GM19328 (cell line): ENCODE data around the gene HOMER3.

Source experiments
- ATAC-seq: cut with Tn5 transposase; IDR thresholded peaks from one replicate; pipeline ENCODE4 v1.9.1; 2021; ENCODE audit warnings: mild to moderate bottlenecking, moderate library complexity; ENCODE audit not compliant: unreplicated experiment

Gene HOMER3

GRCh38 chr19:18940769-18941627 lies at the start of gene HOMER3:
Gene HOMER3 (minus strand): TSS chr19:18941217. CDS start chr19:18938982, 2,235 bp downstream.
- no peak for ATAC-seq

DNA sequence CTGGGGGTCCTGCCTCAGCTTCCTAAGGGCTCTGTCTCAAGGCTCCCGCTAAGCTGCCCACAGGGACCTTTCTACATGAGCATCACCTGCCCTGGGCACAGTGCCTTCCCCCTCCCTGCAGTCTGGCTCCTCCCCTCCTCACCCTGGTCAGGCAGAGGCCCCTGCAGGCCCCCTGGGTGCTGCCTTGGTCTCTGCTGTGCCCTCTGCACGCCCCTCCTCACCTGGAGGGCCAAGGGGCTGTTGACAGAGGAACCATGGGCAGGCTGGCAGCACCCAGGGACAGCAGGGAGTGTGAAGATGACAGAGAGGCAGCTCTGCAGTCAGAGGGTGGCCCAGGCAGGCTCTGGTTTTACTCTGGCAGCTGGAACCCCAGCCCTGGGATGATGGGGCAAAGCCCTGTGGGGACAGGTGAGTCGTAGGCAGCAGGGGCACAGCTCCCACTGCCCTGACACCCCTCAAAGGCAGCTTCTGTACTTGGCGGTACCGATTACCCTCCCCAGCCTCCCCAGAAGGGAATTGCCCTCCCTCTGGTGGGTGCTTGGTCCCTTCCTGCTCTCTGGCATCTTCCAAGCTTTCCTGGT lies 49.2 kb upstream of the HOMER3 start:
- ATAC-seq, result no peak

DNA sequence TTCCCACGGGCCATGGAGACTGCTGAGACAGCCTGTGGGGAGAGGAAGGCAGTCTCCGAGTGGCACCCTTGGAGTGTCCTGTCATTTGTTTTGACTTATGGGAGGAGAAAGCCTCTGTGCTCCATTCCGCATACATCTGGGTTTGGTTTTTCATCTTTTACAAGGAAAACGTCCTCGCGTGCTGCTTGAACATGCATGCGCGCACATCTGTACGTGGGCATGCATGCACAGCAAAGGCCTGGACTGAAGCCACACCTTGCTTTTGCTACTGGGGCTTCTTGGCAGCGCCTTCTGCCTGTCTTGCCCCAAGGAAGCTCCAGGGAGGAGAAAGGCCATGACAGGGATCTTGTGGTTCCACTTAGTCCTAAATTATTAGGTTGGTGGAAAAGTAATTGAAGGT lies 48.3 kb upstream of the HOMER3 start:
- no peak for ATAC-seq

DNA sequence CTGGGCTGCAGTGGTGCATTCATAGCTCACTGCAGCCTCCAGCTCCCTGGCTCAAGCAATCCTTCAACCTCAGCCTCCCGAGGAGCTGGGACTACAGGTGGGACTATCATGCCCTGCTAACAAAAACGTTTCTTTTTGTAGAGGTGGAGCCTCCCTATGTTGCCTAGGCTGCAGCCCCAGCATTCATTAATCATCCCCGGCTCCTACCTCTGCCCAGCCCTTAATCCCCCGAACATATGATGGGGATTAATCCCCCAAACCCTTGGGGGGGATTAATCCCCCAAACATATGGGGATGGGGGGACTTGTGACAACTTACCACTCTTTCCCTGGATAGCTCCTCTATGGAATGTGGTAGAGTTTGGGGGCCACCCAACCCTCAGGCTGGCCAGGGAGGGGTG lies 46.4 kb upstream of the HOMER3 start:
- no peak for ATAC-seq

DNA sequence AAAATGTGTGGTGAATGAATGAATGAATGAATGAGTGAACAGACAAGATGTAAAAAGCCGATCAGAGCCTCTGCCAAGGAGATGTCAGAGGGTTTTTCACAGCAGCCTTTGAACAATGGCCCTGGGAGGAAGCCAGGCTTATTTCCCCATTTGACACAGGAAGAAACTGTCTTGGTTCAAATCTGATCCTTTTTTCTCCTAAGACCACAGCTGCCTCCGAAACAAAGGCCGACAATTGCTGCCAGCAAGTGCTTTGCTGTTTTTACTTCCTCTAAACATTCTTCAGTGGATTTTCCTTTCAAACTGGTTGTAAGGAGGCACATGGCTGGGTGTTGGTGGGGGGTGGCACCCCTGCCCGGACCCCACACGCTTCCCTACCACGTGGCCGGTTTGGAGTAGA lies 44.2 kb upstream of the HOMER3 start:
- no peak for ATAC-seq

DNA sequence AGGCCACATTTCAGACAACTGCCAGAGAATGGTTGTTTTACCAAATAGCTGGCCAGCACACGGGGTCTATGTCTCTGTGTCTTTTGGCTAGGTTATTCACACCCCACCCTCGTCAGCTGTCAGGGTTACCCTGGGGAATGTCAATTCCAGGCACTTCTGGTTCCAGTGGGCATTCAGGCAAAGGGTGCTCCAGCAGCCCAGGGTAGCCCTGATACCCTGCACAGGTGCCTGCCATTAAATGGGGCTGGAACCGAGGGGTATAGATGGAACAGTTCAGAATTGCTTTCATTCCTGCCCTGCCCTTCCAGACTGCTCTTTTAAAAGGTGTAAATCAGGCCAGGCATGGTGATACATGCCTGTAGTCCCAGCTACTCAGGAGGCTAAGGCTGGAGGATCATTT lies 43.2 kb upstream of the HOMER3 start:
- no peak for ATAC-seq

DNA sequence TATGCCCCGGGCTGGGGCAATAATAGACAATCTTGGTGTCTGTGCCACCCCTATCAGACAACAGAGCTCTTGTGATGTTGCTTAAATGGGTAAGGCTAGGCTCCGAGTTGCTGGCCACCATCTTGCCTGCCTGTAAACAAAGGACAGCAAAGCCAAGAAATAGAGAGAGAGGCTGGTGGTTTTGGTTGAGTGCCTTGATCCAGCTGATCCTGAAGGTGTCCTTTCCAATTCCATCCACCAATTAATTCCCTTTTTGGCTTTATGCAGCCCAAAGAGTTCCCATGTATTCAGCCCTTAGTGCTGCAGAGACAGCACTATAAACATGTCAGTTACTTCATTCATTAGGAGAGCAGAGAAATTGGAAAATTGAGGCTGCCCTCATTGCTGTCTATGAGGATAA lies 41.7 kb upstream of the HOMER3 start:
- no peak for ATAC-seq

DNA sequence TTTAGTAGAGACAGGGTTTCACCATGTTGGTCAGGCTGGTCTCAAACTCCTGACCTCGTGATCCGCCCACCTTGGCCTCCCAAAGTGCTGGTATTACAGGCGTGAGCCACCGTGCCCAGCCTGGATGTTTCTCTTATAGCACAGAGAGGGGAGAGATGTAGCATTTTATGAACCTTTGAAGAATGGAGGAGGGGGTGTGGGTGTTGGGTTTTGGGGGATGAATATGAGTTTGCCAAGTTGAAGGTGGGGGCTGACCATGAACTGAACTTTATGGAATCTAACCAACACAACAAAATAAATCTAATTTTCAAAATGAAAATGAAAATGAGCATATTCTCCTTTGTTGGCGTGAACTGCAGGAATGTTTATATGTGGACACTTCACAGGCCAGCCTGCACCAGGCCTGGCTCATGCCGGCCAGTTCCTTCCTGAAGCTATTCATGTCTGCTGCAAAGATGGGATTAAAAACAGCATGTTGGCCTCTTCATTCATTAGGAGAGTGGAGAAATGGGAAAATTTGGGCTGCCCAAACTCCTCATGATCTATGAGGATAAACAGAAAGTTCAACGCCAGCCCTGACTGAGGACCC lies 39.5 kb upstream of the HOMER3 start:
- ATAC-seq, result no peak

GRCh38 chr19:18978616-18979015 lies 37.6 kb upstream of the HOMER3 start:
- ATAC-seq, result no peak

DNA sequence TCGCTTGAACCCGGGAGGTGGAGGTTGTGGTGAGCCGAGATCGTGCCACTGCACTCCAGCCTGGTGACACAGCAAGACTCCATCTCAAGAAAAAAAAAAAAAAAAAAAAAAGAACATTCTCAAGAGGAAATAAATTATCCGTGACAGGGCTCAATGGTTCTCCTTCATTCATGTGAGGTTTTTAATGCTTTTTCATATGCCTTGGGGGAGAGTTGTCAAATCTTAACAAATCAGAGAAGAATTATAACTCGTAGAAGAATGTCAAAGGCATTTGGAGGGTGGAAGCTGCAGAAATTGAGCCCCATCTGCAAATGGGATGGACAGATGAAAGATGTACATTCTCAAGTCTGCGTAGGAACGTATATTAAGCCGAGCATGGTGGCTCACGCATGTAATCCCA lies 34.9 kb upstream of the HOMER3 start:
- ATAC-seq, result no peak

DNA sequence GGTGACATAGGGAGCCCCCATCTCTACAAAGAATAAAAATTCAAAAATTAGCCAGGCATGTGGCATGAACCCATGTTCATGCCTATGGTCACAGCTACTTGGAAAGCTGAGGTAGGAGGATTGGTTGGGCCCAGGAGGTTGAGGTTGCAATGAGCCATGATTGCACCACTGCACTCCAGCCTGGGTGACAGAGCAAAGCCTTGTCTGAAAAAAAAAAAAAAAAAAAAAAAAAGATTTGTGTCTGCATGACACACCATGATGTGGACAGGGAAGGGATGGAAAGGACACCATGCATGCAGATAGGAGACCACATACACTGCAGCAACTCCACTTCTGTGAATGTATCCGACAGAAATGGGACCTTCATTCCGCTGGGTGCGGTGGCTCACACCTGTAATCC lies 34.0 kb upstream of the HOMER3 start:
- no peak for ATAC-seq

DNA sequence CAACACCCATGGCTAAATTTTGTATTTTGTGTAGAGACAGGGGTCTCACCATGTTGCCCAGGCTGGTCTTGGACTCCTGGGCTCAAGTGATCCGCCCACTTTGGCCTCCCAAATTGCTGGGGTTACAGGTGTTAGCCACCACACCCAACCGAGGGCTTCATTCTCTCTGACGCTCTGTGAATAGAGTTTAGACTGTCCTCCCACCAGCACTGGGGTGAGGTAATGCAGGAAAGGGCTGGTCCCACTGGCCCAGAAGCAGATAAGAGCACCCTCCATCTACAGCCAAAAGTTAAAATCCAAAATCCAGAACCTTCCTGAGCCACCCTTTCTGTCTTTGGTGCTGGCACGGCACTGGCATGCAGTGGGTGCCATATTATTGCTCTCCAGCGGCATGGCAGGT lies 31.8 kb upstream of the HOMER3 start:
- no peak for ATAC-seq

- no peak for ATAC-seq
Observed at GRCh38 chr19:18972301-18972811, 31.3 kb upstream of the HOMER3 start.

DNA sequence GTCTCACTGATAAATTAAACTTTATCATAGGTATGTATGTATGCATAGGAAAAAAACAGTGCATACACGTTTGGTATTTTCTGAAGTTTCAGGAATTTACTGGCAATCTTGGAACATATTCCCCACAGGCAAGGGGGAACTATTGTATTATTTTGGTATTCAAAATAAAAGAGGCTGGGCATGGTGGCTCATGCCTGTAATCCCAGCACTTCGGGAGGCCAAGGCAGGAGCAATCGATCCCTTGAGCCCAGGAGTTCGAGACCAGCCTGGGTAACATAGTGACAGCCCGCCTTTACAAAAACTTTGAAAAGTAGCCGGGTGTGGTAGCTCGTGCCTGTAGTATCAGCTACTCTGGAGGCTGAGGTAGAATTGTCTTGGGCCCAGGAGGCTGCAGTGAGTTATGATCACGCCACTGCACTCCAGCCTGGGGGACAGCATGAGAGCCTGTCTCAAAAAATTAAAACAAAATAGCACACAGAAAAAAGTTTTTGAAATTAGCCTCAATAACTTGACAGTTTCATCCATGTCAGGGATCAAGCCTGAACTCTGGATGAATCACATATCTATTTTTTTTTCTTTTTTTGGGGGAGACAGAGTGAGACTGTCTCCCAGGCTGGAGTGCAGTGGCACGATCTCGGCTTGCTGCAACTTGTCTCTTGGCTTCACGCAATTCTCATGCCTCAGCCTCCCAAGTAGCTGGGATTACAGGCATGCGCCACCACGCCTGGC lies 29.1 kb upstream of the HOMER3 start:
- ATAC-seq, result no peak

DNA sequence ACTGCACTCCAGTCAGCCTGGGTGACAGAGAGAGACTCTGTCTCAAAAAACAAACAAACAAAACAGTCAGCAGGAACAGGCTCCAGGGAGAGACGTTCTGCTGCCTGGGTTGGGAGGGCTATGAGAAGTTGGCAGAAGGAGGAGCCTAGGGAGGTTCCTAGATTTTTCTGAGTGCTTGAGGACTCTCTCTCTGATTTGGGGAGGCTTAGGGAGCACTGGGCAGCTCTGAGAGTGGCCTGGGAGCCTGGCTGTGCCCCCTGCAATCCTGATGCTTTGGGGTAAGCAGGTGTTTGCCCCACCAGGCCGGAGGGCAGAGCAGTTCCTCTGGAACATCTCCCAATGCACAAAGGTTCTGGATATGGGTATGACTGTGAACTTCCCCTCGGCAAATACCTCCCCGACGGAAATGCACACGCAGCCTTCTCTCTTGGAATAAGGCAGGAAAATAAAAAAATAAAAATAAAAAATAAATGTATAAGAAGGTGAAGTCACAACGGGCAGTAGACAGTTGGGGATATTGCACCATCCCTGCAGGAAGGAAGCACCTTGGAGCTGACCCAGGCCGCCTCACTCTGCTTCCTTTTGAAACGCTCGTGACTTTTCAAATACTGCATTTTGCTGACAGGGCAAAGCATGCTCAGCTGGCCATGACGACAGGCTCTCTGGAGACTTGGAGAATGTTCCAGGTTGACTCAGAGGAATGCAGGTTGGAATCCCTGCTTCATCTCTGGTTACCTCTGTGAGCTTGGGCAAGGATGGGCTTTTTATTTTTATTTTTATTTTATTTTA lies 26.5 kb upstream of the HOMER3 start:
- no peak for ATAC-seq

DNA sequence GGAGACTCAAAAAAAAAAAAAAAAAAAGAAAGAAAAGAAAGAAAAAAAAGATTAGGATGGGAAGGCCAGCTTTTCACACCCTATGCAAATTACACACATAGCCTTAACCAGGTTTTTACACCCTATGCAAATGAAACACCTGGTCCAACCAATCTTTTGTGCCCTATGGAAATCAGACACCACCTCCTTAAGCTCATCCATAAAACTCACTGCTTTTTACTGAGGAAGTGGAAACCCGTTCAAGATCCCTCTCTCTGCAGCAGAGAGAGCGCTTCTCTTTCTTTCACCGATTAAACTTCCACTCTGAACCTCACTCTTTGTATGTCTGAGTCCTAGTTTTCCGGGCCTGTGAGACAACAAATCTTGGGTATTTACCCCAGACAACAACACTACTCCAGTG lies 25.3 kb upstream of the HOMER3 start:
- ATAC-seq, result no peak

- ATAC-seq, result no peak
Observed at GRCh38 chr19:18964121-18964520, 23.1 kb upstream of the HOMER3 start.

- ATAC-seq, result no peak
Observed at GRCh38 chr19:18961767-18962620, 21.0 kb upstream of the HOMER3 start.

DNA sequence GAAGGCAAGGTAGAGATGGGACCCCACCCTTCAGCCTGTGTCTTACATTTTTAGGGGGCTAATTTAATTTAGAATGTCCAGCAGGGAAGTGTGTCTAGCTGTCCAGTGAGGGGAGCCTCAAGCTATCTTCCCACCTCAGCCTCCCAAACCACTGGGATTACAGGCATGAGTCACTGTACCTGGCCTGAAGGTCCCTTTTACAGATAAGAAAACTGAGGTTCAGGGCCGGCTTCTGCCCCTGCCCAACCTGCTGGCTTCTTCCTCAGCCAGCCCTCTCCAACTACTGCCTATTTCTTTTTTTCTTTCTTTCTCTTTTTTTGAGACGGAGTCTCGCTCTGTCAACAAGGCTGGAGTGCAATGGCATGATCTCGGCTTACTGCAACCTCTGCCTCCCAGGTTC lies 19.4 kb upstream of the HOMER3 start:
- no peak for ATAC-seq

GRCh38 chr19:18955042-18955441 lies 14.0 kb upstream of the HOMER3 start:
- ATAC-seq, result no peak
